ENCODE data around the gene TMEM121B. TPM values are rescaled to one million over a fixed set of nuclear protein-coding genes. Genes with fewer than 3 reads are reported as not detected.
"Not testable (repeated sequence)": the region's sequence is repeated elsewhere in the genome, so short reads cannot be mapped to it uniquely, and the experiment has no call there.

Gene TMEM121B
- 0.39 TPM for total RNA-seq

DNA sequence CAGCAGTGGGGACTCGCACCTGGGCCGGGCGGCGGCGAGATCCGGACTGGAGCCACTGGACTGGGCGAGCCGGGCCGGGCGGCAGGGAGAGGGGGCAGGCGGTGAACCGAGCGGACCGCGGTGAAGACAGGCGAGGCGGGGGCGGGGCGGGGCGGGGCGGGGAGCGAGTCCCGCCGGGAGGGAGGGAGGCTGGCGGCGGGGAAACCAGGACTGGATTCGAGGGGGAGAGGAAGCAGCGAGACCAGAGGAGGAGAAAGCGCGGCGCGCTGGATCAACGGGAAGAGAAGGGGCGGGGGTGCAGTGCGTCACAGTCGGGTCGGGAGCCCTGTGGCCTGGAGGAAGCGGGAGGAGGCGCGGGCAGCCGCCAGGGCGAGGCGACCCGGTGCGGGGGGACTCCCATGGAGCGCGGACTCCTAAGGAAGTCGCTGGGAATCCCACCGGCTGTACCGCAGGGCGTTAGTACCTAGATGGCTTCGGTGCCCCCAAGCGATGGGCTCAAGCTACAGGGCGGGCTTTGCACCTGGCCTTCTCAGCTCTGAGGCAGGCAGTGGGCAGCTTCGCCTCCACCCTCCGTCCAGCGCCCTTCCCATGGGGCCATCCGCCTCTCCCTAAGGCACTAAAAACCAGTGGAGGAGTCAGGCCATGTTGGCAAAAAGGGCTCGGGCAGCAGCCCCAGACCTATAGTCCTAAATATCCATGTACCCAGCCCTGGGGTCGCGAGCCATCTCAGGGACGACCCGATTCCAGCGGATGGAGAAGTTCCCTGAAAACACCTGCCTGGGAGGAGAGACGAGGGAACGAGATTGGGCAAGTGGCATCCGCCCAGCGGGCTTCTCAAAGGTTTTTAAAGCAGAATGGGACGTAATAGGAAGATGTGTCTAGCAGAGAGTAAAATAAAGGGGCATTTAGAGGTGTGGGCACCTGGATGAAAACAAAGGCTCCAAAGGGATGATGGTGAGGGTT is at the start of gene TMEM121B:
TMEM121B (minus strand) TSS at position 128 of the 963 bp plus-strand sequence. CDS start 233 bp downstream, outside the sequence.
- DNase-seq: peak; percentile 17

GRCh38 chr22:17167486-17167885 is 46.3 kb upstream of the TMEM121B start:
- no peak for DNase-seq

- DNase-seq: no peak
Observed at GRCh38 chr22:17164392-17165024, 43.3 kb upstream of the TMEM121B start.

DNA sequence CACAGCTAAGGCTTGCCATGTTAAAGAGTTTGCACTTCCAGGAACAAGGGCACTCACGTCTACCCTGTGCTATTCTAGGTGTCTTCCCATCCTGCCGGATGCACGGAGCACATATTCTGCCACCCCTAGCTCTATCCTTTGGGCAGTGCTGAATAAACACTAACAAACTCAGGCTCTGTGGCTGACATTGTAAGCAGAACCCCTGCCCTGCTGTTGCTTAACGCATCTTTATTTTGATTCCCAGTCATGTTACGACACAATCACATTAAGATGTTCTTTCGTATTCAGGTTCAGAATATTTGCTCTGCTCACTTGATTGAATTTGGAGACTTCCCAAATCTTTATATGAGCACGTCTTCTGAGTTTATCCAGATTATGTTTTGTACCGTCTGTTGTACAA is 41.6 kb upstream of the TMEM121B start:
- DNase-seq: no peak

DNA sequence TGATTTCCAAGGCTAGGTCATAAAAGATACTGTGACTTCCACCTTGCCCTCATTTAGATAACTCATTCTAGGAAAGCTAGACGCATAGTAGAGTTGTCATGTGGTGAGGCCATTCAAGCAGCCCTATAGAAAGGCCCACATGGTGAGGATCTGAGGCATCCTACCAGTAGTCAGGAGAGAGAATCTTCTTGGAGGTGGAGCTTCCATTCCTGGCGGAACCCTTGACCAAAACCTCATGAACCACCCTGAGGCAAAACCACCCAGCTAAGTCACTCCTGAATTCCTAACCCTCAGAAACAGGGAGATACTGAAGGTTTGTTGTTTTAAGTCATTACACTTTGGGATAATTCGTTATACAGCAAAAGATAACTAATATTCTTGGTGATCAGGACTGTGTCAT is 40.8 kb upstream of the TMEM121B start:
- DNase-seq: no peak

DNA sequence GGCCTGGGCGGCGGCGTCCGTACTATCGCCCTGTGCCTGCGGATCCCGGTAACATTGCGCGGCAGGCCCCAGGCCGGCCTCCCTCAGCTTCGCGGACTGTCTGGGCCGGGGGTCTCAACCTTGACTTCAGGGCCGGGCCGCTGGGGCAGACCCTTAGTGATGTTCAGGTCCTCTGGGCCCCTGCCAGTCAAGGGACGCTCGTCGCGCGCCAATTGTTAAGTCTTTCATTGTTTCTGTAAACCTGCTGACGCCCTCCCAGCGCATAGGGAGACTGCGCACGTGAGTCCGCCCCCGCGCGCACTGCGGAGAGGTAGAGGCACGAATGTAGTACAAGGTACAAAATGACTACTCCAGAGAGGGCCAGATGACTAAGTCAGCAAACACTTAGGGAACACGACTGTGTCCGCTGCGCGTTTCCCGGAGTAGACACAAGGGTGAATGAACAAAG is 38.4 kb upstream of the TMEM121B start:
- DNase-seq: peak; percentile 57

- DNase-seq: peak; percentile 73
Observed at GRCh38 chr22:17158568-17159503, 37.7 kb upstream of the TMEM121B start, which contains the start of gene HDHD5. TSS of gene HDHD5 (minus strand) at chr22:17159277. CDS start at chr22:17159251, 26 bp downstream.

DNA sequence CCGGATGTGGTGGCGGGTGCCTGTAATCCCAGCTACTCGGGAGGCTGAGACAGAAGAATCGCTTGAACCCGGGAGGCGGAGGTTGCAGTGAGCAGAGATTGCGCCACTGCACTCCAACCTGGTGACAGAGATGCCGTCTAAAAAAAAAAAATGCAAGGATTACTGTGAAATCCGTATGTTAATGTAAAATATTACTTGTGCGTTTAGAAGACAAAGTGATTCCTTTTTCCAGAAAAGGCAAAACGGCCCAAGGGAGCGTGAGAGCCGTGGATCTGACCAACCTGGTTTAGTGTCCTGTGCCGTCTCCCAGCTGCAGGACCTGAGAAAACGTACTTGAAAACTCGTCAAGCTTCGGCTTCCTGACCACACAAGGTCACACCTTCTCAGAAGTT is 37.0 kb upstream of the TMEM121B start:
- no peak for DNase-seq

- DNase-seq: no peak
Observed at GRCh38 chr22:17157714-17158113, 36.6 kb upstream of the TMEM121B start.

DNA sequence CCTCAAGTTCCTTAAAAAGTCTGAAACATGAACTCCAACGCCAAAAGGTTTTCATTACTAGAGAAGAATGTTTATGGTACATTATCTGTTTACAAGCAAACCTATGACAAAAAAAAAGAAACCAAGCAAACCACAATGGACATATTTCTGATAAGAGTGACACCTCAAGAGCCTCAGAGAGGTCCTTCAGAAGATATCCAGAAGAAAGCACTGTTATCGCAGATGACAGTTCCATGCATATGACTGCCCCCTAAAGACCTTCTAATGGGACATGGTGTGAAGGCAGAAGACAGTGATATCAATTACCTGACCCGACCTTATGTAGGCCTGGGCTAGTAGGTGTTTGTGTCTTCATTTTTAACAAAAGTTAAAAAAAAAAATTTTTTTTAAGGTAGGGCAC is 34.8 kb upstream of the TMEM121B start:
- no peak for DNase-seq

GRCh38 chr22:17152971-17153370 is 31.8 kb upstream of the TMEM121B start:
- no peak for DNase-seq

- DNase-seq: no peak
Observed at GRCh38 chr22:17152340-17152739, 31.2 kb upstream of the TMEM121B start.

GRCh38 chr22:17149076-17149815 is 28.1 kb upstream of the TMEM121B start:
- DNase-seq: no peak

GRCh38 chr22:17147458-17147857 is 26.3 kb upstream of the TMEM121B start:
- DNase-seq: not testable (repeated sequence)

DNA sequence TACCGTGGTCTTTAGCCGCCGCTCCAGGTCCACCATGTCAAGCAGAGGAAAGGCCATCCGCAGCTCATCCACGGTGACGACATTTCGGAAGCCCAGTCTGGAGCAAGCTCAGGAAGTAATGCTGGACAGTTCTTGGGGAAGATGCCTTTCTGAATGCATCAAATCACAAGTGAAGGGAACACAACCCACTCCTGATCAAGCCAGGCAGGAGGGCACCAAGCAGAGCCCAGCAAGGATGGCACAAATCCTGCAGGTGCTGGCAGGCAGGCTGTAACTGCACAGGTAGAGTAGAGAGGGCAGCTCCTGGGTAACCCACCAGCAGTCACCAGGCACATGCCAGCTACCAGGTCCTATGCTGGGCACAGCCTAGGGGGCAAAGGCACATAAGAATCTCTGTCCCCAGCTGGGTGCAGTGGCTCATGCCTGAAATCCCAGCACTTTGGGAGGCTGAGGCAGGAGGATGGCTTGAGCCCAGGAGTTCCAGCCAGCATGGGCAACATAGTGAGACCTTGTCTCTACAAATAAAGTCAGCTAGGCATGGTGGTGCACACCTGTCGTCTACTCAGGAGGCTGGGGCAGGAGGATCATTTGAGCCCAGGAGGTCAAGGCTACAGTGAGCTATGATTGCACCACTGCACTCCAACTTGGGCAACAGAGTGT is 24.0 kb upstream of the TMEM121B start:
- DNase-seq: no peak

GRCh38 chr22:17143826-17144225 is 22.7 kb upstream of the TMEM121B start:
- DNase-seq: no peak

GRCh38 chr22:17143101-17143500 is 21.9 kb upstream of the TMEM121B start:
- DNase-seq: no peak

- no peak for DNase-seq
Observed at GRCh38 chr22:17140826-17141766, 19.9 kb upstream of the TMEM121B start.

DNA sequence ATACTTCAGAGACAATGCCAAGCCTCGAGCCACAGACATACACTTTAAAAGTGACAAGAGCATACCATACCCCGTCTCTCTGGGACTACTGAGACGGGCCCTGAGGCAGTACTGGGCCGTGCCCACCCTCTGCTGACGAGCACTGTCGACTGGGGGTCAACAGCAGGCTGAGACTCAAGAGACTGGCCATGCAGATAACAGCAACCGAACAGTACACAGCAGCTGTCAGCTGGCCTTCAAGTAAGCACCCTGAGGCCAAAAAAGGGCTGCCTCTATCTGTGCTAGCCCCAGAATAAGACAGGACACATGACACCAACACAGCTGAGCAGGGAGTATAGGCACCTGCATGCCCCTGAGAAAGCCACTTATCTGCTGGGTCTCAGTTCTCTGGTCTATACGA is 18.9 kb upstream of the TMEM121B start:
- DNase-seq: no peak

DNA sequence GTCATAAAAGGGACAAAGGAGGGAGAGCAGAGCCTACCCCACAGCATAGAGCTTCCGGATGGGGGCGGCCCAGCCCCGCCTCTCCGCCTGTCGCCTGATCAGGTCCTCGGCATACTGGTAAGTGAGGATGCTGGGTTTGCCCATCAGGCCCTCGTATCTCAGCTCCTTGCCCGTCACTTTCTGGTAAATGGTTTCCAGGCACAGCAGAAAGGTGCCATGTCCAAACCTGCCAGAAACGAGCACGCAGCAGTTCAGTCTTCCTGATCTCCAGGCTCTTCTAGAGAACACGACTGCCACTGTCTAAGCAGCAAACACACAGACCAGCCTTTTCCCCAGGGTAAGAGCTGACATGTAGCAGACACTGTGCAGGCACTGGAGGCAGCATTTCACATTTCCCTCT is 17.4 kb upstream of the TMEM121B start:
- no peak for DNase-seq
